Panc1 (cell line): ENCODE data around the gene TPD52L1. TPM values are rescaled to one million over a fixed set of nuclear protein-coding genes. Genes with fewer than 3 reads are reported as not detected.

ENCODE experiments used
- ATAC-seq: fragments of 200-7000 bp; cut with Tn5 transposase; 2 replicates; pipeline ENCODE4 v1.9.1; 2020; ENCODE audit warnings: mild to moderate bottlenecking, moderate library complexity
- BruUV-seq: library from RNA; stranded (reverse); fragments of 400-500 nt; replicated peaks from 2 replicates; lab custom pipeline; 2021; lab: Mats Ljungman, UMichigan
- CTCF ChIA-PET: fragments of 300-600 bp; sonication (Branson Sonifier 250); formaldehyde crosslinking; loops from one replicate; lab custom pipeline; 2022; ENCODE audit warnings: antibody characterized with exemption; lab: Charles Lee
- POLR2A ChIA-PET: fragments of 300-600 bp; sonication (Branson Sonifier 250); formaldehyde crosslinking; loops from one replicate; lab custom pipeline; 2022; ENCODE audit warnings: antibody characterized with exemption; lab: Charles Lee
- DNase-seq: peaks from one replicate; pipeline ENCODE4 v3.0.0-alpha.2; 2010; ENCODE audit warnings: low read depth, low spot score
- H3K27ac ChIP-seq: 2 replicates; pipeline ENCODE4 v1.5.1; 2011; ENCODE audit warnings: mild to moderate bottlenecking, low read length, inconsistent platforms
- H3K27me3 ChIP-seq: fragments of 200-500 bp; sonication (Bioruptor generic); 2 replicates; pipeline ENCODE4 v1.6.0; 2014; ENCODE audit warnings: low read length, inconsistent platforms; ENCODE audit not compliant: control insufficient read depth, insufficient read depth
- H3K36me3 ChIP-seq: fragments of 200-500 bp; sonication (Bioruptor generic); 2 replicates; pipeline ENCODE4 v1.5.1; 2014; ENCODE audit warnings: inconsistent platforms, mild to moderate bottlenecking, low read length, moderate library complexity; ENCODE audit not compliant: control insufficient read depth, insufficient read depth
- H3K4me1 ChIP-seq: 2 replicates; pipeline ENCODE4 v1.5.1; 2011; ENCODE audit warnings: inconsistent platforms, mild to moderate bottlenecking, low read length, moderate library complexity; ENCODE audit not compliant: control insufficient read depth, insufficient read depth
- H3K4me3 ChIP-seq, 2 experiments: 2 replicates each; pipeline ENCODE4 v1.5.1; 2011 to 2012; ENCODE audit warnings: low read depth in 2 of 2, low read length in 2 of 2, mild to moderate bottlenecking in 2 of 2, inconsistent platforms in 1 of 2, moderate library complexity in 1 of 2
- H3K9me3 ChIP-seq: fragments of 200-500 bp; sonication (Bioruptor generic); 2 replicates; pipeline ENCODE4 v1.5.1; 2014; ENCODE audit warnings: low read depth, mild to moderate bottlenecking, inconsistent platforms, low read length, moderate library complexity; ENCODE audit not compliant: control insufficient read depth, insufficient read depth
- CTCF ChIP-seq: fragments of 450-650 bp; IDR thresholded peaks from 2 replicates; pipeline ENCODE4 v1.5.1; 2017; ENCODE audit warnings: mild to moderate bottlenecking
- POLR2AphosphoS5 ChIP-seq: IDR thresholded peaks from 2 replicates; pipeline ENCODE4 v1.6.1; 2012; ENCODE audit warnings: mild to moderate bottlenecking, low read depth, low read length, moderate library complexity
- REST ChIP-seq, 2 experiments: IDR thresholded peaks; 2 replicates each; pipeline ENCODE4 v1.6.1; 2011 to 2012; ENCODE audit warnings: low read depth in 2 of 2, control low read depth in 1 of 2, low read length in 1 of 2, mild to moderate bottlenecking in 1 of 2, moderate library complexity in 1 of 2; ENCODE audit not compliant: insufficient read depth in 1 of 2
- SIN3A ChIP-seq: IDR thresholded peaks from 2 replicates; pipeline ENCODE4 v1.6.1; 2012; ENCODE audit warnings: low read depth, mild to moderate bottlenecking, low read length, moderate library complexity, borderline replicate concordance; ENCODE audit not compliant: insufficient read depth
- TCF7L2 ChIP-seq: IDR thresholded peaks from 2 replicates; pipeline ENCODE4 v1.6.1; 2011; ENCODE audit warnings: mild to moderate bottlenecking, low read depth, low read length, inconsistent platforms
- in situ Hi-C: cut with HindIII; loops from 2 replicates; pipeline ENCODE4 v1.10.0; 2016; ENCODE audit warnings: low sequenced_read_pairs, low pct_unique_long_range_greater_than_20kb
- intact Hi-C: fragments of 100-400 bp; cut with micrococcal nuclease; formaldehyde crosslinking; loops from one replicate; pipeline ENCODE4 v1.10.0; 2022; ENCODE audit not compliant: unreplicated experiment
- total RNA-seq: library from RNA; stranded (reverse); gene quantifications from one replicate; pipeline ENCODE4 v1.2.1, GENCODE V29; 2021; ENCODE audit not compliant: unreplicated experiment

TPD52L1 gene
- total RNA-seq, 1 experiment from 2014 or later: 2.9 TPM

GRCh38 chr6:125201961-125202729 lies 48.6 kb downstream of the TPD52L1 start:
- BruUV-seq: no TSS peak
- DNase-seq: peak; percentile 66
- TF ChIP-seq POLR2AphosphoS5 (no peak), CTCF (no peak)
- no peak overlapping the region for H3K27ac ChIP-seq
- POLR2A ChIA-PET: no interaction called here
- peak; percentile 58; the same call in 1 of the 2 replicates for ATAC-seq
- 0 out of 2 replicates have a peak, but pooled peaks cover 4% of the 10 kb centered on the region for H3K4me1 ChIP-seq
- no peaks in the 10 kb centered on the region for H3K9me3 ChIP-seq
- CTCF ChIA-PET: interaction anchor here (0.6 kb wide), 1 partner anchor 19 kb away, joined by 6 read pairs; no protein-coding TSS in a partner anchor
- in situ Hi-C loops: no loop called here
- H3K36me3 ChIP-seq: no peaks in the 10 kb centered on the region
- intact Hi-C loops: no loop called here
- H3K4me3 ChIP-seq: no peak overlapping the region
- peaks cover 1% of the 10 kb centered on the region; the same call in 1 of the 2 replicates for H3K27me3 ChIP-seq

- 0 out of 2 replicates have a peak, but pooled peaks cover 4% of the 10 kb centered on the region for H3K4me1 ChIP-seq
Observed at GRCh38 chr6:125203395-125203794, 49.8 kb downstream of the TPD52L1 start.

More at GRCh38 chr6:125203395-125203794, 49.8 kb downstream of the TPD52L1 start:
- TF ChIP-seq SIN3A (no peak), TCF7L2 (no peak), POLR2AphosphoS5 (no peak), REST (IDR thresholded peaks at IDR 0.05; ENCODE audit: insufficient read depth in 1 of 2, low read depth in 2 of 2, low read length in 1 of 2) (no peak), CTCF (no peak)
- Histone ChIP-seq H3K27ac (no peak overlapping the region), H3K36me3 (no peaks in the 10 kb centered on the region), H3K9me3 (no peaks in the 10 kb centered on the region), H3K27me3 (no peaks in the 10 kb centered on the region), H3K4me3 (no peak overlapping the region)
- CTCF ChIA-PET: no interaction called here
- in situ Hi-C loops: no loop called here
- no peak for DNase-seq
- intact Hi-C loops: no loop called here
- ATAC-seq: no peak
- BruUV-seq: no TSS peak
- POLR2A ChIA-PET: no interaction called here
